Hematopoietic multipotent progenitor cell treated with erythropoietin and hydrocortisone succinate and interleukin-3 and kit ligand, for 8 days (in vitro differentiated cells): ENCODE data around the gene RGS11.

Source experiments
- DNase-seq: peaks from one replicate; pipeline ENCODE4 v3.0.0-alpha.2; 2015

The RGS11 gene

DNA sequence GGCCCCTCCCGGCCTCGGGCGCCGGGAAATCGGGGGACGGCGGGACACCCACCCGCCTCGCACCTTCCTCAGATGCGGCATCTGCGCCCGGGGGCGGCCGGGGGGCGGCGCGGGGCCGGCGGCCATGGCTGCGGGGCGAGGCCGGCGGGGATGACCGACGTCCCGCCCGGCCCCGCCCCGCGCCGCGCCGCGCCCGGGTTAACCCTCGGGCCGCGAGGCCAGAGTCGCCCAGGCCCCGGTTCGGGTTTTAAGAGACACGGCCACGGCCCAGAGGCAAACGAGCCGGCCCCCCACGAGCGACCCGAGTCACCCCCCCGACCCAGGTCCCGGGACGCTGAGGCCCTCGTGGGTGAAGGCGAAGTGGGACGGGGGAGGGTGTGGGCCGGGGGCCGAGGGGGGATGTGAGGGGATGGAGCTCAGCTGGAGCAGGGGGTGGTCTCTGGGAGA is at the start of gene RGS11:
Gene RGS11, minus strand, starts transcription at position 159 of the 447 bp plus-strand sequence. Its CDS starts 33 bp downstream, at position 126.
- DNase-seq, result no peak

DNA sequence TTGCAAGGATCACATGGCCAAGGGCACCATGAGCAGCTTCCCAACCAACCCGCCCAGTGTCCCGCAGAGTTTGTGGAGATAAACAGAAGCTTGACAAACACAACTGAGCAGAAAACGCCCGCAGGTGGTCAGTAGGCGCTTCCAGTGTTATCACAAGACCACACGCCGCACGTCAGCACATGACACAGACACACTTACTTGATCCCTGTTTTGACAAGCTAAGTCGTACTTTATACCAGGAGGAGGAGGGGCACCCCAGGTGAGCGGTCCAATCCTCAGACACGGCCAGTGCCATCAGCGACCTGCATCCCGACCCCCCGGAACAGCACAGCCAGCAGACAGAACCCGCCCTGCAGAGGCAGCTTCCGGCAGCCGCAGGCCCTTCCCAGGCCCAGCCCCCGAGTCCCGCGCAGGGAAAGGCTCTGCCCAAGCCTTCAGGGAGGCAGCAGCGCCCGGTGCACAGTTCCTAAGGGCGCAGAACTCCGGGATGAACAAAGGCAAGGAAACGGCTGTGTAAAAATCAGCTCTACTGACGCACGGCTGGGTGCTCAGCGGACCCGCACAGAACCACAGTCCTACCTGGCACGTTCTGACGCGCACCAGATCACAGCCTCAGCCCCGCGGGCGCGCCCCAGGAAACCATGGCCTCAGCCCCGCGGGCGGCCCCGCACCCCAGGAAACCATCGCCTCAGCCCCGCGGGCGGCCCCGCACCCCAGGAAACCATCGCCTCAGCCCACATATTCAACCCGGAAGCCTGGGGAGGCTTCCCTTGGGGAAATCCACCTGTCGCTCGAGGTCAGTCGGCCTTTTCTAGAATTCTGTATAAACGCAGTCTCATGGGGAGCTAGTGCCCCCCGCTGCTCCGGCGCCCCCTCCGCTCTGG is 48.9 kb upstream of the RGS11 start:
- DNase-seq, result peak; percentile 97

DNA sequence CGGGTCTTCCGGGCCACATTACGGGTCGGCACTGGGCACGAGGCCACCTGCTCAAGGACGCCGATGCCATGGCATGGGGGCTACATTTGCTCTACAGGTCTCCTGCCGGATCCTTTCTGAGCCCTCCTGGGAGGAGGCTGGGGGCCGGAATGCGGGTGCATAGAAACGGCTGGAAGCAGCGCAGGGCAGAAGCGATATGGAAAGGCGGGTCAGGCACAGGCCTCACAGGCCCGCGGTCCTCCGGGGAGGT is 48.4 kb upstream of the RGS11 start:
- no peak for DNase-seq

DNA sequence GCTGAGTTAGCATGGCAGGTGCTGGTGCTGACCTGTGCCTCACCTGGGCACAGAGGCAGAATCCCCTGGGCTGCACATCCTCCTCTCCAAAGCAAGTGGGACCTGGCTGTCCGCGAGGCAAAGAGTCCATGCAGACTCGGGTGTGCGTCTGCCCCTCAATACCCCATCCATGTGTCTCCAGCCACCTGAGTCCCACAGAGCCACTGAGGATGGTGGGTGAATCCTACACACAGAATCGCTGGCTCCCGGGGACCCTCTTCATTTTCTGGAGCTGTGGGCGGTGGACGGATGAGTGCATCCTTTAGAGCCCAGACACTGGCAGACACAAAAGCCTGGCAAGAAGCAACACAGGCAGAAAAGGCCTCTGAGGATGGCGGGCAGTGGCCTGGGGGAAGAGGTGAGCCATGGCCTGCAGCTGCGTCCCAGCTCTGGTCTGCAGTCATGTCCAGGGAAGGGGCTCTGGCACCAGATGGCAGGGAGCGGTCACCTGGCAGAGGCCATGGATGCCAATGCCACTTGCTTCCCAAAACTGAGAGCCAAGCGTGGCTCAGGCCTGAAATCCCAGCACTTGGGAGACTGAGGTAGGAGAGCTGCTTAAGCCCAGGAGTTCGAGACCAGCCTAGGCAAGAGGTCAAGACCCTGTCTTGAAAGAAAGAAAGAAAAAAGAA is 46.9 kb upstream of the RGS11 start:
- DNase-seq, result no peak

DNA sequence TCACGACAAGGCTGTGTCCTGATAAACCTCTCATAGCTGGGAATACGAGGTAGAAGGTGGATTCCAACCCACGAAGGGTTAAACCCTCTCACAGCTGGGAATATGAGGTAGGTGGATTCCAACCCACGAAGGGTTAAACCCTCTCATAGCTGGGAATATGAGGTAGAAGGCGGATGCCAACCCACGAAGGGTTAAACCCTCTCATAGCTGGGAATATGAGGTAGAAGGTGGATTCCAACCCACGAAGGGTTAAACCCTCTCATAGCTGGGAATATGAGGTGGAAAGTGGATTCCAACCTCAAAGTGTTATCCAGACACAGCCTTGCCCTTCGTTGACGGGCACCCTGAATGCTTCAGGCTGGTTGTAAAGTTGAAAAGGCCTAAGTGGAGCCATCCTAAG is 45.8 kb upstream of the RGS11 start:
- DNase-seq, result no peak

DNA sequence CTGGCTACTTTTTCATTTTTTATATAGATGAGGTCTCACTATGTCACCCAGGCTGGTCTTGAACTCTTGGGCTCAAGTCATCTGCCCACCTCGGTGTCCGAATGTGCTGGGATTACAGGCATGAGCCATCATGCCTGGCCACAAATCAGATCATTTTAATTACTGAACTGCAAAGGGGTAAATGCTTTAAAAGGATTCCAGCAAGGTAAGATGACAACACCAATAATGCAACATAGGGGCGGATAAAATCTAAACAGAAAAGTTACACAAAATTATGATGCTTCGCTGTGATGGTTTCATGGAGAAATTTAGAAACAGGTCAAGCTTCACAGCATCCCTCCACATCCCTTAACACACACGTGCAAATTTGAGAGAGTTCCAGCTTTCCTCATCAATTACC is 44.5 kb upstream of the RGS11 start:
- no peak for DNase-seq

DNA sequence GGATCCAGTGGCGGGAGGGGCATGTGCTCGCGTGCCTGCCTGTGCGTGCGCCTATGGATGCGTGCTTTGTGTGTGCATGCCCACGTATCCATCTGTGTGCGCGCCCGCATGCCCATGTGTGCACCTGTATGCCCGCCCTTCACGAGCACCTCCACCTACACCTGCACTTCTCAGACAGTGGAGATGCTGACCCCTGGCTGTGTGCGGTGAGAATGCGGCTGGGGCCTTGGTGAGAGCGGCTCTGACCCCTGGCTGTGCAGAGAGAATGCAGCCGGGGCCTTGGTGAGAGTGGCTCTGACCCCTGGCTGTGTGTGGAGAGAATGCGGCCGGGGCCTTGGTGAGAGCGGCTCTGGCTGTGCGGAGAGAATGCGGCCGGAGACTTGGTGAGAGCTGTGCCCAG is 42.9 kb upstream of the RGS11 start:
- DNase-seq, result no peak

DNA sequence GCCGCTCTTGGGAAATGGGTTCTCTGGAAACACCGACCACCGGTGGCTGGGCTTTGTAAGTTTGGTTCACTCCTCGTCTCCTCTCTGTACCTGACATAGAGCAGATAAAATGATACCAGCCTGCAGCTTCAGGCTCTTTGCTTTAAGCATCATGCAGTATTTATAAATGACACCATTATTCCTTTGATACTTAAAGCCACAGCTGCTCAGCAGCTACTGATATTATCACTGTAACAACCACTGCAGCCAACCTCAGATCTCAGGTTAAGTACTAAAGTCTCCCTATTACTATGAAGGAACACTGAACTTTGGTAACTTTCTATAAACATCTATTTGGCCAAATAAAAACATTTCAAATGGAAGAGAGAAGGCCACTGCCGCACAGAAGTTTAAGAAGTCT is 41.8 kb upstream of the RGS11 start:
- DNase-seq, result no peak

DNA sequence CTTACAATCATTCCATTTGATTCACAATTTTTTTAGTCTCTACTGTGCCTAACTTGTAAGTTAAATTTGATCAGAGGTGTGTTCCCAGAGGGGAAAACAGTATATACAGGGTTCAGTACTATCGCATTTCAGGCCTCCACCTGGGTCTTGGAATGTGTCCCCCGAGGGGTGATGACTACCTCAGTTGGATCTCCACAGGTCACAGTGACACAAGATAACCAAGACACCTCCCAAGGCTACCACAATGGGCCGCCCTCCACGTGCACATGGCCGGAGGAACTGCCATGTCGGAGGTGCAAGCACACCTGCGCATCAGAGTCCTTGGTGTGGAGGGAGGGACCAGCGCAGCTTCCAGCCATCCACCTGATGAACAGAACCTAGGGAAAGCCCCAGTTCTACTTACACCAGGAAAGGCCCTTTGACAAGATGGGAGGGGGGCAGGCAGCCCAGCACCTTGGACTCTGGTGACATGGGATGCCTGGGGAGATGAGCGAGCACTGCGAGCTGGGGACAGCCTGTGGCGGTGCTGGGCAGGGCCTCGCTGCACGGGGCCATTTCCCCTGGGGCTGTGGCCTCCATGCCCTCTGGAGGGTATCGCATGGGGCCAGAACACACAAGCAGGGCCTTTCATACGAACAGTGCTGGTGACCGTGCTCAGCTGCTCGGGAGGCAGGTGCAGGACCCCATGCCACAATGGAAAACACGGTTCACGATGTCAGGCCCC is 41.2 kb upstream of the RGS11 start:
- no peak for DNase-seq

DNA sequence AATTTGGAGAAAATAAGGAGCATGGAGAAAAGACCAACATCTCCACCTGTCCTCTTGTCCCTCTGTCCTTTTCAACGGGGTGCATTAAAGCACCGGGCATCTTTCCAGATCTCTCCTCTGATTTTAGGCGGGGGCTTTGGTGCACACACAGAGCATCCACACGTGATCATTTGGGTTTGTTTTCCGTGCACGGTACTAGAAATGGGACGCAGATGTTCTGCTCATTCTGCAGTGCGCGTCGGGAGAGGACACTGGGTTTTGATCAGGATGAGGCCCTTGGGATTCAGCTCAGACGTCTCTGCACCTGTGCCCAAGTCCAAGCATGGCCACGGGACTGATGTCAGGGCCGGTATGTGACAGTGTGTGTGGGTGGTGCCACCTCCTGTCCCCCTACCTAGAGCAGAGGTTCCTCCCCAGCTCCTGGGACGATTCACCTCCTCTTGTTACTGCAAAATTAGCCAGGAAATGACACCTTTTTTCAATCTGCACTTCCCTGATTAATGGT is 39.1 kb upstream of the RGS11 start:
- no peak for DNase-seq

DNA sequence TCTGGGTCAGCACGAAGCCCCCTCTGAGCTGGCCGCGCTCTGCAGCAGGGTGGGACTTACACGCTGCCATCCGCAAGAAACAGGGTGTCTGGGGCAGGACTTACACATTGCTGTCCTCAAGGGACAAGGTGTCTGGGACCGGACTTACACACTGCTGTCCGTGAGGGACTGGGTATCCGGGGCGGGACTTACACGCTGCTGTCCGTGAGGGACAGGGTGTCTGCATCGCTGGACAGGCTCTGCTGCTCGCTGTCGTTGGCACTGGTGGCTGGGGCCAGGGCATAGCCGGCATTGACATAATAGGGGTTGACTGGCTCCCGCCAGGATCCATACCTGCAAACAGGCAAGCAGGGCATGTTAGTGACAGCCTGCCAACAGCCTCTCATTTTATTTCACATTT is 38.6 kb upstream of the RGS11 start:
- DNase-seq, result no peak

DNA sequence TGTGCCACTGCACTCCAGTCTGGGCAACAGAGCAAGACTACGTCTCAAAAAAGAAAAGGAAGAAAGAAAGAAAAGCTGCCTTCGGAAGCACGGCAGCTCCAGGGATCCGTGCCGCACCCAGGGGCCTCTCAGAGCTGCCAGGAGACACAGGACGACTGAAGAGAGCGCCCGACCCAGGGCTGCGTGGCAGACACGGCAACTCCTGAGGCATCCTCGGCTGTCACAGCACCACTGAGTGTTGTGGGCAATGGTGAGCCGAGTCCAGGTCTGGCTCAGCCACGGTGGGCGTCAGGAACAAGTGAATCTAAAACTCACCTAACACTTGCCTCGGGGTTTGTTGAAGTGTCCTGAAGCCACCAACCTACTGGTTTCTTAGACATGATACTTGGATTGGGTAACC is 36.0 kb upstream of the RGS11 start:
- DNase-seq, result no peak

DNA sequence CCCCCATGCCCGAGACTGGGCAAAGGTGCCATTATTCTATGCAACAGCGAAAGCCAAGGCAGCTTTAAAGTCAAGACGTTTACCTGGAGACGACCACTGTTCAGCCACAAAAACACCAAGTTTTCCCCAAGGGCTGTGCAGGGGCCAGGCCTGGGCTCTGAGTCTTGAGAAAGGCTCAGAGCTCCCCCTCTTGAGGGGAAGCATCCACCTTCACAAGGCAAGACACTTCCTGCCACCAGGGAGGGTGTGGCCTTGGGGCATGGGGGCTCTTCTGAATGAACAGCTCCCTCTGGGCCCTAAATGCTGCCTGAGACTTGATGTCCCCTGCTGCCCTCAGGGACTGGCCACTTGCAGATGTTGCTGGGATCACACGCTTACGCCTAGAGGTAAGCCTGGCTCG is 33.7 kb upstream of the RGS11 start:
- DNase-seq, result no peak

DNA sequence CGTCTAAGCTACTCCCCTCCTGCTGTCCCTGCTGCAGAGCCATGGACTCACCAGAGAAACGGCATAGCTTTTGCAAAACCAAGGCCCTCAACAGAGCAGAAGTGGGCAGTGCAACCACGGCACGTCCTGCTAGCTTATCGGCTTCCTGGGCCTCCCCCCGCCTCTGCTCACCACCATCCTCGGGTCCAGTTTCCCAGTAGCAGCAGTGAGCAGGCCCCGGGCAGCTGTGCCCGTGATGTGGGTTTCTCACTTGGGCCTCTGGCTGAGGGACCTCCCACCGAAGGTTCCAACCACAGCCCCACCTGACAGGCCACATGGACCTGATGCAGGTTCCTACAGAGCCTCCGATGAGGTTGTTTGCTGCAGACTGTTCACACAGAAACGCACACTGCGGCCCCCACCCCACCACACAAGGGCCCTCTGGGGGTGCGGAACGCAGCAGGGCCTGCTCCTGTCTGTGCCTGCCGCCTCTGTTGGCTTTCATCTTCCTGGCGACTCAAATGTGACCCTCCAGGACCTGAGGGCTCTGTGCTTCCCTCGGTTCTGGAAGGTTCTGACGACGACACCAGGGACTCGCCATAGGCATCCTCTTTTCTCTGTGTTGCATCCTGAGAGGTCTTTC is 32.1 kb upstream of the RGS11 start:
- DNase-seq, result no peak

DNA sequence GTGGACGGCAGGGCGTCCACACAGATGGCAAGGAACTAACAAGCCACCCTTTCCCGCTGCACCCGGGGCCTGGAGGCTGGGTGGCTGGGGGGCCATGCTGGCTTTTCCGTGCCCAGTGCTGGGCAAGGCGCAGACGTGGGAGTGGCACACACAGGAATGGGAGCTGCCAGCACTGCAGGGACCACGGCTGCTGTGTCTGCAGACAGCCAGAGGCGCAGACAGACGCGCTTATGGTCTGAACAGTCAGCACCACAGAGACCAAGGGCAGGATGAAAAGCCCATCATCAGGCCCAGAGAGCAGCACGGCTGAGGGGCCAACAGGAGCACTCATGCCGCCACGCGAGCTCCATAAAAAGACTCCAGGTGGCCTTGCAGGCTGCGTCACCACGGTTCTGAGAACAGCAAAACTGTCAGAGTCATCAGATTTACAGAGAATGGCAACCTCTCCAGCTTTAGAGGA is 31.2 kb upstream of the RGS11 start:
- no peak for DNase-seq

DNA sequence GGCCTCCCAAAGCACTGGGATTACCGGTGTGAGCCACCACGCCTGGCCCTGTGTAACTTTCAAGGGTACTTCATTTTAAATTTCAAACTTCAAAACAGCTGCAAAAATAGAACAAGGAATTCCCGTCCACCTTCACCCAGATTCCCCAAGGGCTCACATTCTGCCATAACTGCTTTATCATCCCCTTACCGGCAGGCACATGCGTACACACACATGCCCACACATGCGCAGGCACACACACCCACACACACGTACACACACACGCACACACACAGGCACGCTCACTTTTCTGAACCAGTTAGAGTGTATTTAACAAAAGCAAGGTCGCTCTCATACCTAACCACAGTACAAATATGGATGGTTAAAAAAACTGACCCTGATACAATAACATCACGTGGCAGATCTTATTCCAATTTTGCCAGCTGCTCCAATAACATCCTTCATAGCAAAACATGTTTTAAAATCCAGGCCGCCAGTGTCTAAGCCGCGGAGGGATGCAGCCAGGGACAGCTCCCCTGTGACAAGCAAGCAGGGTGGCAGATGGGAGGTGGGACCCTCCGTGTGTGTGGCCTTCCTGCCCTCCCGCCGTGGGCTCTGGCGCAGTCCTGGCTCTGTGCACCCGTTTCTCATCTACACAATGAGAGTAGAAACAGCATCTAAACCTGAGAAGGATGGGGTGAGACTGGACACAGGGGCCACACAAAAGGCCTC is 30.3 kb upstream of the RGS11 start:
- DNase-seq, result no peak

DNA sequence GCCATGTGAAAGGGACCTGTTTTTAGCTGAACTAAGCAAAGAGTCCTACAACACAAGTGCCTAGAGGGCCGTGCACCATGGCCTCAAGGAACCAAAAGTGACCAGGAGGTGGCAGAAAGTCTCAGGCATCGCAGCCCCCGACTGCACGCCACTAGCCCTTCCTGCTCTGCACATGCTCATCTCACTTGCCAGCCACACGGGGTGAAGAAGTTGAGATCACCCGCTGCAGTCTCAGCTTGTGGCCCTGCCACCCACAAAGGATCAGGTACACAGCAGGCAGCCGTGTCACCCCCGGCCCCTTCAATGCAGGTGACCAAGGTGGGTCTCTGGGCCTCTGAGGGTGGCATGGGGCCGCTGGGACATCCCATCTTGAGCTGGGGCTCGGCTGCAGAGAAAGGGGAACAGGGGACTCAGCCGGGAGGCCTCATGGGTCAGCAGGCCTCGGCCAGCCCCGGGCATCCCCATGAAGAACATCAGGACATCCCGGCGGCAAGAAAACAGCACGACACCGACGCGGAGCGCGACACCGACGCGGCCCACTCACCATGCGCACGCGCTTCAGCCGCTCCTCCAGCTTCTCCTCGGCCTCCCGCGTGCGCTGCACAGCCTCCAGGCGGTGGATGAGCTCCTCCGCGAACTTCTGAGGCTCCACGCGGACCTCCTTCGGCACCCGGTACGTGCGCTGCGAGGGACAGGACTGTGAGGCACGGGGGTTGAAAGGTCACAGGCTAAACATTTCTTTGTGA is 28.2 kb upstream of the RGS11 start:
- peak; percentile 48 for DNase-seq

DNA sequence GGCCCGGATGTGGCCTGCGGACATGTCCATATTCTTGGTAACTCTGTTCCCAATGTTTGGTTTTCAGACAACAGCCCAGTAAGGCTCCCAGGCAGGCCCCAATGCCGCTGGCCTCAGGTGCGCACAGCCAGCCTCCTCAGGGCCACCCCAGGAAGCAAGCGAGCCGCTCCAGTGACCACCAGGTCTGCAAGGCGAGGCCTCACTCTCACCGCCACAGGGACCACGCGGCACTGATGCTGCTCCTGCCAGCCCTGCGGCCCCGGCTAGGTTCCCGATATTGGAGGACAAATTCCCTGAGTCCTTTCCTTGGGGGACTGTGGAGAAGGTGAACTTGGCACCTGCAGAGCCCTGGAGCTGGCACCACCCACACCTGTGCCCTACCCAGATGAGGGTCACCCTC is 26.2 kb upstream of the RGS11 start:
- DNase-seq, result no peak

DNA sequence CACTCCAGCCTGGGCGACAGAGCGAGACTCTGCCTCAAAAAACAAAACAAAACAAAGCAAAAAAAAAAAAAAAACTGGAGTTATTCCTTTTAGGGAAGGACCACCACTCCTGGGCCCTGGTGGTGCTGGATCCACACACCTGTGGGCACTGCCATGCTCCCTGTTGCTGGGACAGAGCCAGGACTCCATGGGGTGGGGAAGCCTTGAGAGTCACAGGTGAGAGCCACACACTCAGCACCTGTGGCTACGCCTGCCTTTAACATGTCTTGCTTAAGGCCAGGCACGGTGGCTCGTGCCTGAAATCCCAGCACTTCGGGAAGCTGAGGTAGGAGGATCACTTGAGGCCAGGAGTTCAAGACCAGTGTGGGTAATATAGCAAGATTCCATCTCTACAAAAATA is 25.5 kb upstream of the RGS11 start:
- DNase-seq, result no peak

DNA sequence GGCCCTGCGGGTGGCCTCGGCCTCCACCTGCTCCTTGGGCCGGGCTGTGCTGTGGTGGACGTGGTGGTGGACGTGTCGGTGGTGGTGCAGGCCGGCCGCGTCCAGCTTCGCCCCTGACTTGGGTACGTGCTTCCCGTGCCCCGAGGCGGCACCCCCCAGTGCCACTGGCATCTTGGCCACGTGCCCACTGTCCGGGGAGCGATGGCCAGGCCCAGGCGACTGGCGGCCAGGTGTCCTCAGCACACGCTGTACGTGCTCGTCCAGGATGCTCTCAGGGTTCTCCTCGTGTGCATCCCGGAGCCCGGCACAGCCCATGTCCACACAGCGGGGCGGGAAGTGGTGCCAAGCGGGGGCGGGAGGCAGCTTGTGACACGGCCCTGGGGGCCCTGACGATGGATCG is 22.1 kb upstream of the RGS11 start:
- no peak for DNase-seq

DNA sequence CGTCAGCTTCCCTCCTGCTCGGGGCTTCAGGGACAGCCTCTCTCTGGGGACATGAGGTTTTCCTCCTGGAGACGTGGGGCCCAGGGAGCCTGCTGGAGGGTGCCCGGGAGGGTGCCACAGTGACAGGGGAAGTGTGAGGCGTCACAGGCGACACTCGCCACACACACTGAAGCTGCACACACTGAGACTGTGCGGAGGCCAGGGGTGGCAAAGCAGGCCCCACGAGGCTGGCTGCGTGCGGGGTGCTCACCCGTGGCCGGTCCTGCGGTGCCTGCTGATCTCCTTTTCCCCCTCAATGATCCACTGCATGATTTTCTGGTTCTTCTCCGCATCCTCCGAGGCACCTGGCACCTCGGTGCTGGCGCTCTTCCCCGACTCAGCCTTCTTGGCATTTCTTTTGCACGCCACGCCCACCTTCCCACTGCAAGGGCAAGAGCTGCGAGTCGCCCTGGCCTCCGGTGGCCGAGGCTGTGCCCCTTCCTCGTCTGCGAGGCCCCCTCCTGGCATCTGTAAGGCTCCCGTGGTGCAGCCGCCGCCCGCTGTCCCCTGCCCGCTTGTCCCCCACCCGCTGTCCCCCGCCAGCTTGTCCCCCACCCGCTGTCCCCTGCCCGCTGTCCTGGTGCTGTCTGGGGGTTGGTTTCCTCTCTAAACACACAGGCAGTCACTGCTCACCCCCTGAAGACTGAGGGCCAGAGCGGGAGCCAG is 21.2 kb upstream of the RGS11 start:
- no peak for DNase-seq
